Lower leg skin (tissue), 4 donors: ENCODE results near the gene DUSP10. TPM values are rescaled to one million over a fixed set of nuclear protein-coding genes. Genes with fewer than 3 reads are reported as not detected.

ENCODE experiments used
- DNase-seq, 2 donors: peaks; one replicate each; pipeline ENCODE4 v3.0.0-alpha.2; 2019; ENCODE audit warnings: low spot score in 2 of 2
- H3K4me3 ChIP-seq: fragments of 200-600 bp; sonication (generic); 2 replicates; pipeline ENCODE4 v1.5.1; 2017; ENCODE audit warnings: mild to moderate bottlenecking, low read depth; ENCODE audit not compliant: poor library complexity, severe bottlenecking
- POLR2A ChIP-seq, 2 donors: fragments of 450-650 bp; IDR thresholded peaks; one replicate each; pipeline ENCODE4 v1.6.1; 2016 to 2017; ENCODE audit warnings: antibody characterized with exemption in 2 of 2, mild to moderate bottlenecking in 1 of 2, moderate library complexity in 1 of 2
- WGBS, 2 donors: methylation state at CpG; one replicate each; pipeline ENCODE4 v1.1.5; 2018; 5-methylcytosine and 5-hydroxymethylcytosine counted together
- intact Hi-C: fragments of 100-400 bp; cut with DNase I; formaldehyde crosslinking; loops from one replicate; pipeline ENCODE4 v1.15.0; 2023; ENCODE audit warnings: low total_unique reads
- total RNA-seq, 4 donors: library from RNA; depleted of rRNA; stranded (reverse); fragments of >200 nt; gene quantifications; one replicate each; pipeline ENCODE4 v1.1.0, GENCODE V29; 2016
- TF ChIP-seq, protein P1 (sequence below), 3 donors: fragments of 450-650 bp; IDR thresholded peaks; one replicate each; pipeline ENCODE4 v1.5.1; 2016; ENCODE audit warnings: antibody characterized with exemption in 3 of 3, mild to moderate bottlenecking in 3 of 3, moderate library complexity in 2 of 3

DUSP10 gene
- total RNA-seq, 4 donors from 2014 or later, result 11.8 to 20.9 (median 14.6) TPM

DNA sequence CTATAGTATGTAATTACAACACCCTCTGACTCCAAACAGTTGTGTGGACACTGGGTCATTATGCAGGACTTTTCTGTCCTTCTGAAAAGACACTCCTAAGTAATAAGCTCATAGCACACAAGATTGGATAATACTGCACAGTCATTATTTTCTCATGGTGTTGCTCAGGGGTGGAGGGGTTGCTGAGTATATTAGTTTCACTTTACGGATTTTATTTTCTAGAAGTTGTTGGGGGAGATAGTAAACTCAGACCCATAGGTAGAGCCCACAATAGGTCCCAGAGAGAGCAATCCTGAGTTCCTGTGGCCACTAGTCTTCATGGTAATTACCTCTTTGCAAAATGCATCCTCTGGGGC lies 53.4 kb downstream of the DUSP10 start:
- intact Hi-C loops, result no loop called here
- no peak overlapping the region for H3K4me3 ChIP-seq
- TF ChIP-seq POLR2A (IDR thresholded peaks at IDR 0.05), result no peak
- TF ChIP-seq, protein P1, sequence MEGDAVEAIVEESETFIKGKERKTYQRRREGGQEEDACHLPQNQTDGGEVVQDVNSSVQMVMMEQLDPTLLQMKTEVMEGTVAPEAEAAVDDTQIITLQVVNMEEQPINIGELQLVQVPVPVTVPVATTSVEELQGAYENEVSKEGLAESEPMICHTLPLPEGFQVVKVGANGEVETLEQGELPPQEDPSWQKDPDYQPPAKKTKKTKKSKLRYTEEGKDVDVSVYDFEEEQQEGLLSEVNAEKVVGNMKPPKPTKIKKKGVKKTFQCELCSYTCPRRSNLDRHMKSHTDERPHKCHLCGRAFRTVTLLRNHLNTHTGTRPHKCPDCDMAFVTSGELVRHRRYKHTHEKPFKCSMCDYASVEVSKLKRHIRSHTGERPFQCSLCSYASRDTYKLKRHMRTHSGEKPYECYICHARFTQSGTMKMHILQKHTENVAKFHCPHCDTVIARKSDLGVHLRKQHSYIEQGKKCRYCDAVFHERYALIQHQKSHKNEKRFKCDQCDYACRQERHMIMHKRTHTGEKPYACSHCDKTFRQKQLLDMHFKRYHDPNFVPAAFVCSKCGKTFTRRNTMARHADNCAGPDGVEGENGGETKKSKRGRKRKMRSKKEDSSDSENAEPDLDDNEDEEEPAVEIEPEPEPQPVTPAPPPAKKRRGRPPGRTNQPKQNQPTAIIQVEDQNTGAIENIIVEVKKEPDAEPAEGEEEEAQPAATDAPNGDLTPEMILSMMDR (IDR thresholded peaks at IDR 0.05), result no peak
- DNase-seq, result no peak
- WGBS, 2 donors, result 85 to 91% methylated on average over 1 of the region's 1 CpG

DNA sequence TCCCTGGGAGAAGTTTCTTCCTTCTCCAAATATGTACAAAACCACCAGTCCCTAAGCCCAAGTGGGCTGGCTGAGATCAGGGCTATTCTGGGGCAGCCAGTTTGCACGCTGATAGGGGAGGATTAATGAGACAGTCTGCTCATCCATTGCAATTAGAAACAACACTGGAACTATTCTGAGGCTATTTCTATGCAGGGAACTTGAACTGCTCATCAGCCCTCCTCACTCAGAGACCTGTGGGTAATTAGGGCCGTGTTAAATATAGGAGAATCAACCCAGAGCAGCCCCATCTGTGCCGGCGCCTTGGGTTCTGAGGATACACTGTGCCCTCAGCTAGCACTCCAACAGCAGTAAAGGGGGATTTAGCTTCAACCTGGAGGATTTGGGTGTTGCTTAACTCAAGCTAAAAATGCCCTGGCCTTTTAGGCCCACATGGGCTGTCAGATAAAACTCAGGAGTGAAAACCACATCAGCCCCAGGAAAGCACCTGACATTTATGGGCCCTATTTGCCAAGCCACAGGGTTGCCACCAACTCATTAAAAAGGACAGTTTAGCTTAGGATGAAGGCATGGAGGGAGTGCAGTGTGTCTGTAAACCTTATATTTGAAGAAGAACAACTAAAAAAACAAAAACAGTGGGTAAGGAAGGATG lies 53.9 kb downstream of the DUSP10 start:
- intact Hi-C loops, result no loop called here
- no peak for DNase-seq
- WGBS, 2 donors, result 79 to 85% methylated on average over 4 of the region's 4 CpGs
- TF ChIP-seq, protein P1 (IDR thresholded peaks at IDR 0.05), result no peak
- H3K4me3 ChIP-seq, result no peak overlapping the region

DNA sequence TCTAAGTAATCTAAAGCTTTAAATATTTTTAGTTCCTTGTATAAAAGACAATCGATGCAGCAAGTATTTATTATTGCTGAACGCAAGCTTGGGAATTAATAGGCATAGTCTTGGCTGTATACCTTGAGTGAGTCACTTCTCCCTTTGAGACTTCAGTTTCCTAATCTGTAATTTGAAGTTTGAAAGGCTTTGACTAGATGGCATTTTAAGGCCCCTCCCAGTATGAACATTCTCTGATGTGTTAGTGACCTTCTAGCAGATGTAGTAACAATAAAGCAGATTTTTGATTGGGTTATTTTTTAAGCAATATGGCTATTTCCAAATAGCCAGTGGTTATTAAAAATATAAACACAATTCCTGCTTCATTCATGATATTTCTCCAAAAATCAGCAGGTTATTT lies 58.2 kb downstream of the DUSP10 start:
- TF ChIP-seq, protein P1 (IDR thresholded peaks at IDR 0.05), result no peak
- TF ChIP-seq POLR2A (IDR thresholded peaks at IDR 0.05), result no peak
- no peak overlapping the region for H3K4me3 ChIP-seq
- intact Hi-C loops, result no loop called here
- WGBS, 2 donors, result 41 to 55% methylated on average over 2 of the region's 2 CpGs
- no peak for DNase-seq

DNA sequence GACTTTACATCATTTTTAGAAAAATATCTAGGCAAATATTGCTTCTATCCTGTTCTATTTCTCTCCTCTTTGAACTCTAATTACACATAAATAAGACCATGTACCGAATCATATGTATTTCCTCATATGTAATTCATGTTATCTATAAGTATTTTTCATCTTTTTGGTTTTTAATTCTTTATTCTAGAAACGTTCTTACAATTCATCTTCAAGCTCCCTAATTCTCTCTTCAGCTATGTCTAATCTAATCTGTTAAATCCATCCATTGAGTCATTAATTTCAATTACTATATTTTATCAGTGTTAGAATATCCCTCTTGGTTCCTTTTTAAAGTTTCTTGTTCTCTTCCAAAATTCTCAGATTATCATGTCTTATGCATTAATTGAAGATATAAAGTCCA lies 61.8 kb downstream of the DUSP10 start:
- 80 to 94% methylated on average over 2 of the region's 2 CpGs for WGBS, 2 donors
- intact Hi-C loops, result no loop called here
- TF ChIP-seq, protein P1 (IDR thresholded peaks at IDR 0.05), result no peak
- no peak for TF ChIP-seq POLR2A (IDR thresholded peaks at IDR 0.05)
- no peak for DNase-seq
- no peak overlapping the region for H3K4me3 ChIP-seq

DNA sequence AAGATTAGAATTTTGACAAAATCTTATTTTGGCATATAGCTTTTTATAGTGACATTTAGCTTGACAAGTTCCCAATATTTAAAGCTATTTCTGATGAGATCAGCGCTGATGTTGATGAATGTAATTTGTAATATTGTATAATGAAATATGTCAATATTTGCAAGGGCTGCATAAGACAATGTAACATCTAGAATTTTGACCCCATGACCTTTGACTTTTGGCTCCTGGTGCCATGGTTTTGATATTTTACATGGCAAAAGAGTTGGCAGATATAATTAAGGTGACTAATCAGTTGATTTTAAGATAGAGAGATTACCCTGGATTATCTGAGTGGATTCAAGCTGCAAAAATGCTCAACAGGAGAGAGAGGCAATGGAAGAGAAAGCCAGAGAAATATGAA lies 63.9 kb downstream of the DUSP10 start:
- intact Hi-C loops, result no loop called here
- DNase-seq, result no peak
- no peak overlapping the region for H3K4me3 ChIP-seq
- 96 to 98% methylated on average over 1 of the region's 1 CpG for WGBS, 2 donors
- TF ChIP-seq POLR2A (IDR thresholded peaks at IDR 0.05), result no peak
- TF ChIP-seq, protein P1 (IDR thresholded peaks at IDR 0.05), result no peak
